WTC11 (cell line): ENCODE data around the gene ZNF223. TPM values are rescaled to one million over a fixed set of nuclear protein-coding genes. Genes with fewer than 3 reads are reported as not detected.

ENCODE experiments used
- ATAC-seq: fragments of 200-7000 bp; cut with Tn5 transposase; 2 replicates; pipeline ENCODE4 v1.10.0; 2021; ENCODE audit warnings: mild to moderate bottlenecking, moderate library complexity
- CTCF ChIA-PET: fragments of 300-600 bp; sonication (Branson Sonifier 250); formaldehyde crosslinking; loops from one replicate; lab custom pipeline; 2021; ENCODE audit warnings: antibody characterized with exemption; lab: Charles Lee
- POLR2A ChIA-PET: fragments of 350-600 bp; sonication (Branson Sonifier 250); formaldehyde crosslinking; loops from one replicate; lab custom pipeline; 2021; ENCODE audit warnings: antibody characterized with exemption; lab: Charles Lee
- DNase-seq: peaks from one replicate; pipeline ENCODE4 v3.0.0; 2021; ENCODE audit warnings: low spot score
- H3K27ac Mint-ChIP-seq: 2 replicates; pipeline ENCODE4 v1.8.0; 2021; ENCODE audit warnings: mixed read lengths
- H3K27me3 Mint-ChIP-seq: 2 replicates; pipeline ENCODE4 v1.8.0; 2021; ENCODE audit warnings: low read depth, mild to moderate bottlenecking, moderate library complexity, mixed read lengths
- H3K36me3 Mint-ChIP-seq: 2 replicates; pipeline ENCODE4 v1.8.0; 2021; ENCODE audit warnings: mixed read lengths
- H3K4me1 Mint-ChIP-seq: 2 replicates; pipeline ENCODE4 v1.8.0; 2022; ENCODE audit warnings: mixed read lengths
- H3K4me3 Mint-ChIP-seq: 2 replicates; pipeline ENCODE4 v1.8.0; 2021; ENCODE audit warnings: mild to moderate bottlenecking, moderate library complexity, mixed read lengths
- H3K9me3 Mint-ChIP-seq: 2 replicates; pipeline ENCODE4 v1.8.0; 2021; ENCODE audit warnings: mixed read lengths
- CBFB ChIP-seq: sonication (generic); formaldehyde crosslinking; IDR thresholded peaks from 2 replicates; pipeline ENCODE4 v1.8.1; 2022; ENCODE audit warnings: mild to moderate bottlenecking, low read depth, missing genetic modification reagents
- ETV6 ChIP-seq: sonication (generic); formaldehyde crosslinking; IDR thresholded peaks from 2 replicates; pipeline ENCODE4 v1.8.1; 2022; ENCODE audit warnings: mild to moderate bottlenecking, missing genetic modification reagents
- FOXP1 ChIP-seq: sonication (generic); formaldehyde crosslinking; IDR thresholded peaks from 2 replicates; pipeline ENCODE4 v1.8.0; 2022; ENCODE audit warnings: missing genetic modification reagents, mild to moderate bottlenecking, moderate library complexity, borderline replicate concordance
- GRHL2 ChIP-seq: fragments of 250-450 bp; sonication (Bioruptor Pico); IDR thresholded peaks from 2 replicates; pipeline ENCODE4 v1.8.0; 2022; ENCODE audit warnings: mild to moderate bottlenecking, moderate library complexity; ENCODE audit not compliant: insufficient replicate concordance, severe bottlenecking
- IRF2 ChIP-seq: sonication (generic); formaldehyde crosslinking; IDR thresholded peaks from 2 replicates; pipeline ENCODE4 v1.8.0; 2022; ENCODE audit warnings: low read depth, missing genetic modification reagents, borderline replicate concordance
- NFE2L1 ChIP-seq: sonication (generic); formaldehyde crosslinking; IDR thresholded peaks from 2 replicates; pipeline ENCODE4 v1.8.1; 2023; ENCODE audit warnings: missing genetic modification reagents
- PRRX2 ChIP-seq: fragments of 250-450 bp; sonication (Bioruptor Pico); IDR thresholded peaks from 2 replicates; pipeline ENCODE4 v1.8.0; 2021; ENCODE audit warnings: mild to moderate bottlenecking
- TP53 ChIP-seq: sonication (generic); formaldehyde crosslinking; IDR thresholded peaks from 2 replicates; pipeline ENCODE4 v1.8.1; 2023; ENCODE audit warnings: mild to moderate bottlenecking, missing genetic modification reagents
- ZBTB21 ChIP-seq: sonication (generic); formaldehyde crosslinking; IDR thresholded peaks from 2 replicates; pipeline ENCODE4 v1.8.1; 2023; ENCODE audit warnings: mild to moderate bottlenecking, missing genetic modification reagents, borderline replicate concordance
- ZNF138 ChIP-seq: sonication (generic); formaldehyde crosslinking; conservative IDR thresholded peaks from 2 replicates; pipeline ENCODE4 v1.8.1; 2022; ENCODE audit warnings: mild to moderate bottlenecking, moderate library complexity, missing genetic modification reagents
- total RNA-seq: library from RNA; stranded (reverse); gene quantifications from 3 replicates; pipeline ENCODE4 v1.2.3, GENCODE V29; 2021
- TF ChIP-seq, protein P1 (sequence below): sonication (generic); formaldehyde crosslinking; IDR thresholded peaks from 2 replicates; pipeline ENCODE4 v1.8.0; 2023; ENCODE audit warnings: mild to moderate bottlenecking, missing genetic modification reagents
- TF ChIP-seq, protein P2 (sequence below): sonication (generic); formaldehyde crosslinking; IDR thresholded peaks from 2 replicates; pipeline ENCODE4 v1.8.1; 2022; ENCODE audit warnings: low read depth, missing genetic modification reagents, borderline replicate concordance
- TF ChIP-seq, protein P3 (sequence below): sonication (generic); formaldehyde crosslinking; IDR thresholded peaks from 2 replicates; pipeline ENCODE4 v1.8.0; 2023; ENCODE audit warnings: missing genetic modification reagents, mild to moderate bottlenecking, borderline replicate concordance
- TF ChIP-seq, protein P4 (sequence below): sonication (generic); formaldehyde crosslinking; IDR thresholded peaks from 2 replicates; pipeline ENCODE4 v1.8.1; 2023; ENCODE audit warnings: mild to moderate bottlenecking, missing genetic modification reagents, borderline replicate concordance
- TF ChIP-seq, protein P5 (sequence below): fragments of 250-450 bp; sonication (Bioruptor Pico); IDR thresholded peaks from 2 replicates; pipeline ENCODE4 v1.9.0; 2021; ENCODE audit warnings: mild to moderate bottlenecking, borderline replicate concordance
- TF ChIP-seq, protein P6 (sequence below): fragments of 250-450 bp; sonication (Bioruptor Pico); IDR thresholded peaks from 2 replicates; pipeline ENCODE4 v1.9.0; 2021; ENCODE audit warnings: mild to moderate bottlenecking

Gene ZNF223
- total RNA-seq, 1 experiment from 2014 or later = 5.7 TPM

DNA sequence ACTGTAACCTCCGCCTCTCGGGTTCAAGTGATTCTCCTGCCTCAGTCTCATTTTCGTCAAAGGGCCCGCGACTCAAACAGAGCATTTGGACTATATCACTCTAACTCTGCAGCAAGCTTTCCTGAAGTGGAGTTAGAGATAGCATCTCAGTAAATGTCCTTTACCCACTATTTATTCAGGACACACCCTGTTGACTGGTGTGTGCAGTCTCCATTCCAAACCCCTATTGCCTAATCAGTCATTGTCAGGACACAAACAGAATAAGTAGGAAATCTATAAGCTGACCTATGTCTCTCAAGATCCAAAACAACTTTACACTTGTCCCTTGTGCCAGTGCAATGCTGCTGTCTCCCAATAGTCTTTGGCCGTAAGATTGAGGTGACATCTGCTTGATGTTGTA lies 25.2 kb upstream of the ZNF223 start:
- Mint-ChIP-seq H3K36me3 (peaks cover 49% of the 10 kb centered on the region), H3K4me3 (peak overlapping the region; percentile 95; the same call in 1 of the 2 replicates), H3K9me3 (peaks cover 54% of the 10 kb centered on the region), H3K4me1 (peaks cover 11% of the 10 kb centered on the region), H3K27ac (no peak overlapping the region), H3K27me3 (peaks cover 9% of the 10 kb centered on the region)
- POLR2A ChIA-PET = no interaction called here
- CTCF ChIA-PET = no interaction called here
- ATAC-seq (no peak), DNase-seq (no peak)
- no peak for TF ChIP-seq NFE2L1
- TF ChIP-seq, protein P1, sequence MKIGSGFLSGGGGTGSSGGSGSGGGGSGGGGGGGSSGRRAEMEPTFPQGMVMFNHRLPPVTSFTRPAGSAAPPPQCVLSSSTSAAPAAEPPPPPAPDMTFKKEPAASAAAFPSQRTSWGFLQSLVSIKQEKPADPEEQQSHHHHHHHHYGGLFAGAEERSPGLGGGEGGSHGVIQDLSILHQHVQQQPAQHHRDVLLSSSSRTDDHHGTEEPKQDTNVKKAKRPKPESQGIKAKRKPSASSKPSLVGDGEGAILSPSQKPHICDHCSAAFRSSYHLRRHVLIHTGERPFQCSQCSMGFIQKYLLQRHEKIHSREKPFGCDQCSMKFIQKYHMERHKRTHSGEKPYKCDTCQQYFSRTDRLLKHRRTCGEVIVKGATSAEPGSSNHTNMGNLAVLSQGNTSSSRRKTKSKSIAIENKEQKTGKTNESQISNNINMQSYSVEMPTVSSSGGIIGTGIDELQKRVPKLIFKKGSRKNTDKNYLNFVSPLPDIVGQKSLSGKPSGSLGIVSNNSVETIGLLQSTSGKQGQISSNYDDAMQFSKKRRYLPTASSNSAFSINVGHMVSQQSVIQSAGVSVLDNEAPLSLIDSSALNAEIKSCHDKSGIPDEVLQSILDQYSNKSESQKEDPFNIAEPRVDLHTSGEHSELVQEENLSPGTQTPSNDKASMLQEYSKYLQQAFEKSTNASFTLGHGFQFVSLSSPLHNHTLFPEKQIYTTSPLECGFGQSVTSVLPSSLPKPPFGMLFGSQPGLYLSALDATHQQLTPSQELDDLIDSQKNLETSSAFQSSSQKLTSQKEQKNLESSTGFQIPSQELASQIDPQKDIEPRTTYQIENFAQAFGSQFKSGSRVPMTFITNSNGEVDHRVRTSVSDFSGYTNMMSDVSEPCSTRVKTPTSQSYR = no peak
- TF ChIP-seq, protein P2, sequence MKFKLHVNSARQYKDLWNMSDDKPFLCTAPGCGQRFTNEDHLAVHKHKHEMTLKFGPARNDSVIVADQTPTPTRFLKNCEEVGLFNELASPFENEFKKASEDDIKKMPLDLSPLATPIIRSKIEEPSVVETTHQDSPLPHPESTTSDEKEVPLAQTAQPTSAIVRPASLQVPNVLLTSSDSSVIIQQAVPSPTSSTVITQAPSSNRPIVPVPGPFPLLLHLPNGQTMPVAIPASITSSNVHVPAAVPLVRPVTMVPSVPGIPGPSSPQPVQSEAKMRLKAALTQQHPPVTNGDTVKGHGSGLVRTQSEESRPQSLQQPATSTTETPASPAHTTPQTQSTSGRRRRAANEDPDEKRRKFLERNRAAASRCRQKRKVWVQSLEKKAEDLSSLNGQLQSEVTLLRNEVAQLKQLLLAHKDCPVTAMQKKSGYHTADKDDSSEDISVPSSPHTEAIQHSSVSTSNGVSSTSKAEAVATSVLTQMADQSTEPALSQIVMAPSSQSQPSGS (CRISPR knock-in tag) = no peak
- TF ChIP-seq, protein P3, sequence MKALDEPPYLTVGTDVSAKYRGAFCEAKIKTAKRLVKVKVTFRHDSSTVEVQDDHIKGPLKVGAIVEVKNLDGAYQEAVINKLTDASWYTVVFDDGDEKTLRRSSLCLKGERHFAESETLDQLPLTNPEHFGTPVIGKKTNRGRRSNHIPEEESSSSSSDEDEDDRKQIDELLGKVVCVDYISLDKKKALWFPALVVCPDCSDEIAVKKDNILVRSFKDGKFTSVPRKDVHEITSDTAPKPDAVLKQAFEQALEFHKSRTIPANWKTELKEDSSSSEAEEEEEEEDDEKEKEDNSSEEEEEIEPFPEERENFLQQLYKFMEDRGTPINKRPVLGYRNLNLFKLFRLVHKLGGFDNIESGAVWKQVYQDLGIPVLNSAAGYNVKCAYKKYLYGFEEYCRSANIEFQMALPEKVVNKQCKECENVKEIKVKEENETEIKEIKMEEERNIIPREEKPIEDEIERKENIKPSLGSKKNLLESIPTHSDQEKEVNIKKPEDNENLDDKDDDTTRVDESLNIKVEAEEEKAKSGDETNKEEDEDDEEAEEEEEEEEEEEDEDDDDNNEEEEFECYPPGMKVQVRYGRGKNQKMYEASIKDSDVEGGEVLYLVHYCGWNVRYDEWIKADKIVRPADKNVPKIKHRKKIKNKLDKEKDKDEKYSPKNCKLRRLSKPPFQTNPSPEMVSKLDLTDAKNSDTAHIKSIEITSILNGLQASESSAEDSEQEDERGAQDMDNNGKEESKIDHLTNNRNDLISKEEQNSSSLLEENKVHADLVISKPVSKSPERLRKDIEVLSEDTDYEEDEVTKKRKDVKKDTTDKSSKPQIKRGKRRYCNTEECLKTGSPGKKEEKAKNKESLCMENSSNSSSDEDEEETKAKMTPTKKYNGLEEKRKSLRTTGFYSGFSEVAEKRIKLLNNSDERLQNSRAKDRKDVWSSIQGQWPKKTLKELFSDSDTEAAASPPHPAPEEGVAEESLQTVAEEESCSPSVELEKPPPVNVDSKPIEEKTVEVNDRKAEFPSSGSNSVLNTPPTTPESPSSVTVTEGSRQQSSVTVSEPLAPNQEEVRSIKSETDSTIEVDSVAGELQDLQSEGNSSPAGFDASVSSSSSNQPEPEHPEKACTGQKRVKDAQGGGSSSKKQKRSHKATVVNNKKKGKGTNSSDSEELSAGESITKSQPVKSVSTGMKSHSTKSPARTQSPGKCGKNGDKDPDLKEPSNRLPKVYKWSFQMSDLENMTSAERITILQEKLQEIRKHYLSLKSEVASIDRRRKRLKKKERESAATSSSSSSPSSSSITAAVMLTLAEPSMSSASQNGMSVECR (CRISPR knock-in tag) = no peak
- TF ChIP-seq CBFB = no peak
- no peak for TF ChIP-seq PRRX2 (CRISPR knock-in tag)
- no peak for TF ChIP-seq FOXP1
- no peak for TF ChIP-seq ZNF138 (CRISPR knock-in tag)
- TF ChIP-seq TP53 (CRISPR knock-in tag) = no peak
- TF ChIP-seq, protein P4, sequence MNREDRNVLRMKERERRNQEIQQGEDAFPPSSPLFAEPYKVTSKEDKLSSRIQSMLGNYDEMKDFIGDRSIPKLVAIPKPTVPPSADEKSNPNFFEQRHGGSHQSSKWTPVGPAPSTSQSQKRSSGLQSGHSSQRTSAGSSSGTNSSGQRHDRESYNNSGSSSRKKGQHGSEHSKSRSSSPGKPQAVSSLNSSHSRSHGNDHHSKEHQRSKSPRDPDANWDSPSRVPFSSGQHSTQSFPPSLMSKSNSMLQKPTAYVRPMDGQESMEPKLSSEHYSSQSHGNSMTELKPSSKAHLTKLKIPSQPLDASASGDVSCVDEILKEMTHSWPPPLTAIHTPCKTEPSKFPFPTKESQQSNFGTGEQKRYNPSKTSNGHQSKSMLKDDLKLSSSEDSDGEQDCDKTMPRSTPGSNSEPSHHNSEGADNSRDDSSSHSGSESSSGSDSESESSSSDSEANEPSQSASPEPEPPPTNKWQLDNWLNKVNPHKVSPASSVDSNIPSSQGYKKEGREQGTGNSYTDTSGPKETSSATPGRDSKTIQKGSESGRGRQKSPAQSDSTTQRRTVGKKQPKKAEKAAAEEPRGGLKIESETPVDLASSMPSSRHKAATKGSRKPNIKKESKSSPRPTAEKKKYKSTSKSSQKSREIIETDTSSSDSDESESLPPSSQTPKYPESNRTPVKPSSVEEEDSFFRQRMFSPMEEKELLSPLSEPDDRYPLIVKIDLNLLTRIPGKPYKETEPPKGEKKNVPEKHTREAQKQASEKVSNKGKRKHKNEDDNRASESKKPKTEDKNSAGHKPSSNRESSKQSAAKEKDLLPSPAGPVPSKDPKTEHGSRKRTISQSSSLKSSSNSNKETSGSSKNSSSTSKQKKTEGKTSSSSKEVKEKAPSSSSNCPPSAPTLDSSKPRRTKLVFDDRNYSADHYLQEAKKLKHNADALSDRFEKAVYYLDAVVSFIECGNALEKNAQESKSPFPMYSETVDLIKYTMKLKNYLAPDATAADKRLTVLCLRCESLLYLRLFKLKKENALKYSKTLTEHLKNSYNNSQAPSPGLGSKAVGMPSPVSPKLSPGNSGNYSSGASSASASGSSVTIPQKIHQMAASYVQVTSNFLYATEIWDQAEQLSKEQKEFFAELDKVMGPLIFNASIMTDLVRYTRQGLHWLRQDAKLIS (CRISPR knock-in tag) = no peak
- TF ChIP-seq GRHL2 = no peak
- TF ChIP-seq ETV6 (CRISPR knock-in tag) = no peak
- TF ChIP-seq, protein P5, sequence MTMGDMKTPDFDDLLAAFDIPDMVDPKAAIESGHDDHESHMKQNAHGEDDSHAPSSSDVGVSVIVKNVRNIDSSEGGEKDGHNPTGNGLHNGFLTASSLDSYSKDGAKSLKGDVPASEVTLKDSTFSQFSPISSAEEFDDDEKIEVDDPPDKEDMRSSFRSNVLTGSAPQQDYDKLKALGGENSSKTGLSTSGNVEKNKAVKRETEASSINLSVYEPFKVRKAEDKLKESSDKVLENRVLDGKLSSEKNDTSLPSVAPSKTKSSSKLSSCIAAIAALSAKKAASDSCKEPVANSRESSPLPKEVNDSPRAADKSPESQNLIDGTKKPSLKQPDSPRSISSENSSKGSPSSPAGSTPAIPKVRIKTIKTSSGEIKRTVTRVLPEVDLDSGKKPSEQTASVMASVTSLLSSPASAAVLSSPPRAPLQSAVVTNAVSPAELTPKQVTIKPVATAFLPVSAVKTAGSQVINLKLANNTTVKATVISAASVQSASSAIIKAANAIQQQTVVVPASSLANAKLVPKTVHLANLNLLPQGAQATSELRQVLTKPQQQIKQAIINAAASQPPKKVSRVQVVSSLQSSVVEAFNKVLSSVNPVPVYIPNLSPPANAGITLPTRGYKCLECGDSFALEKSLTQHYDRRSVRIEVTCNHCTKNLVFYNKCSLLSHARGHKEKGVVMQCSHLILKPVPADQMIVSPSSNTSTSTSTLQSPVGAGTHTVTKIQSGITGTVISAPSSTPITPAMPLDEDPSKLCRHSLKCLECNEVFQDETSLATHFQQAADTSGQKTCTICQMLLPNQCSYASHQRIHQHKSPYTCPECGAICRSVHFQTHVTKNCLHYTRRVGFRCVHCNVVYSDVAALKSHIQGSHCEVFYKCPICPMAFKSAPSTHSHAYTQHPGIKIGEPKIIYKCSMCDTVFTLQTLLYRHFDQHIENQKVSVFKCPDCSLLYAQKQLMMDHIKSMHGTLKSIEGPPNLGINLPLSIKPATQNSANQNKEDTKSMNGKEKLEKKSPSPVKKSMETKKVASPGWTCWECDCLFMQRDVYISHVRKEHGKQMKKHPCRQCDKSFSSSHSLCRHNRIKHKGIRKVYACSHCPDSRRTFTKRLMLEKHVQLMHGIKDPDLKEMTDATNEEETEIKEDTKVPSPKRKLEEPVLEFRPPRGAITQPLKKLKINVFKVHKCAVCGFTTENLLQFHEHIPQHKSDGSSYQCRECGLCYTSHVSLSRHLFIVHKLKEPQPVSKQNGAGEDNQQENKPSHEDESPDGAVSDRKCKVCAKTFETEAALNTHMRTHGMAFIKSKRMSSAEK (CRISPR knock-in tag) = no peak
- TF ChIP-seq, protein P6, sequence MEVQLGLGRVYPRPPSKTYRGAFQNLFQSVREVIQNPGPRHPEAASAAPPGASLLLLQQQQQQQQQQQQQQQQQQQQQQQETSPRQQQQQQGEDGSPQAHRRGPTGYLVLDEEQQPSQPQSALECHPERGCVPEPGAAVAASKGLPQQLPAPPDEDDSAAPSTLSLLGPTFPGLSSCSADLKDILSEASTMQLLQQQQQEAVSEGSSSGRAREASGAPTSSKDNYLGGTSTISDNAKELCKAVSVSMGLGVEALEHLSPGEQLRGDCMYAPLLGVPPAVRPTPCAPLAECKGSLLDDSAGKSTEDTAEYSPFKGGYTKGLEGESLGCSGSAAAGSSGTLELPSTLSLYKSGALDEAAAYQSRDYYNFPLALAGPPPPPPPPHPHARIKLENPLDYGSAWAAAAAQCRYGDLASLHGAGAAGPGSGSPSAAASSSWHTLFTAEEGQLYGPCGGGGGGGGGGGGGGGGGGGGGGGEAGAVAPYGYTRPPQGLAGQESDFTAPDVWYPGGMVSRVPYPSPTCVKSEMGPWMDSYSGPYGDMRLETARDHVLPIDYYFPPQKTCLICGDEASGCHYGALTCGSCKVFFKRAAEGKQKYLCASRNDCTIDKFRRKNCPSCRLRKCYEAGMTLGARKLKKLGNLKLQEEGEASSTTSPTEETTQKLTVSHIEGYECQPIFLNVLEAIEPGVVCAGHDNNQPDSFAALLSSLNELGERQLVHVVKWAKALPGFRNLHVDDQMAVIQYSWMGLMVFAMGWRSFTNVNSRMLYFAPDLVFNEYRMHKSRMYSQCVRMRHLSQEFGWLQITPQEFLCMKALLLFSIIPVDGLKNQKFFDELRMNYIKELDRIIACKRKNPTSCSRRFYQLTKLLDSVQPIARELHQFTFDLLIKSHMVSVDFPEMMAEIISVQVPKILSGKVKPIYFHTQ (CRISPR knock-in tag) = no peak
- TF ChIP-seq ZBTB21 (CRISPR knock-in tag) = no peak
- no peak for TF ChIP-seq IRF2 (CRISPR knock-in tag)
